Right lobe of liver (tissue), 4 donors: ENCODE results near the gene PLEKHM1.

Experiments
- CTCF ChIP-seq, 4 donors: fragments of 200-600 bp in 3 of 4; fragments of 450-650 bp in 1 of 4; IDR thresholded peaks; one replicate each; pipeline versions ENCODE4 v1.5.1 to v1.8.0; 2016 to 2022; ENCODE audit warnings: antibody characterized with exemption in 4 of 4, mild to moderate bottlenecking in 2 of 4
- POLR2A ChIP-seq: fragments of 450-650 bp; IDR thresholded peaks from one replicate; pipeline ENCODE4 v1.6.1; 2017; ENCODE audit warnings: antibody characterized with exemption, mild to moderate bottlenecking
- donor health status: DM: no; HTN: no; CAD: no.
- donor health status: DM: no; HTN: no; CAD: no.
- donor health status: DM: no; HTN: yes; CAD: no.

- no peak for TF ChIP-seq CTCF (IDR thresholded peaks at IDR 0.05)
- no peak for TF ChIP-seq POLR2A
Observed at GRCh38 chr17:45387739-45388138, 102.8 kb downstream of the PLEKHM1 start.
